HEK293 (cell line): ENCODE data around the gene GALNT6.

Experiments
- GLI4 ChIP-seq: fragments of 450-650 bp; formaldehyde crosslinking; IDR thresholded peaks from 2 replicates; pipeline ENCODE4 v1.5.1; 2016; ENCODE audit warnings: missing biosample characterization, missing genetic modification characterization
- IKZF3 ChIP-seq: fragments of 450-650 bp; IDR thresholded peaks from 2 replicates; pipeline ENCODE4 v1.5.0; 2018; ENCODE audit warnings: missing biosample characterization, mild to moderate bottlenecking, missing genetic modification characterization, moderate library complexity
- SCRT2 ChIP-seq: fragments of 450-650 bp; formaldehyde crosslinking; IDR thresholded peaks from 2 replicates; pipeline ENCODE4 v1.5.1; 2016; ENCODE audit warnings: missing biosample characterization, missing genetic modification characterization
- SP2 ChIP-seq: fragments of 450-650 bp; formaldehyde crosslinking; IDR thresholded peaks from 2 replicates; pipeline ENCODE4 v1.5.1; 2016; ENCODE audit warnings: missing biosample characterization, missing genetic modification characterization
- ZNF324 ChIP-seq: fragments of 450-650 bp; formaldehyde crosslinking; IDR thresholded peaks from 2 replicates; pipeline ENCODE4 v1.5.1; 2016; ENCODE audit warnings: missing biosample characterization, missing genetic modification characterization
- ZNF660 ChIP-seq: fragments of 450-650 bp; IDR thresholded peaks from 2 replicates; pipeline ENCODE4 v1.5.1; 2018; ENCODE audit warnings: missing biosample characterization, mild to moderate bottlenecking, missing genetic modification characterization
- ZNF670 ChIP-seq: fragments of 450-650 bp; formaldehyde crosslinking; IDR thresholded peaks from 2 replicates; pipeline ENCODE4 v1.5.1; 2016; ENCODE audit warnings: missing biosample characterization, missing genetic modification characterization, low read depth
- ZNF785 ChIP-seq: fragments of 450-650 bp; formaldehyde crosslinking; IDR thresholded peaks from 2 replicates; pipeline ENCODE4 v1.5.1; 2016; ENCODE audit warnings: missing biosample characterization, missing genetic modification characterization
- TF ChIP-seq, protein P1 (sequence below): fragments of 450-650 bp; formaldehyde crosslinking; IDR thresholded peaks from 2 replicates; pipeline ENCODE4 v1.5.1; 2016; ENCODE audit warnings: missing biosample characterization, missing genetic modification characterization
- TF ChIP-seq, protein P2 (sequence below): fragments of 450-650 bp; formaldehyde crosslinking; IDR thresholded peaks from 2 replicates; pipeline ENCODE4 v1.5.1; 2016; ENCODE audit warnings: missing biosample characterization, missing genetic modification characterization

DNA sequence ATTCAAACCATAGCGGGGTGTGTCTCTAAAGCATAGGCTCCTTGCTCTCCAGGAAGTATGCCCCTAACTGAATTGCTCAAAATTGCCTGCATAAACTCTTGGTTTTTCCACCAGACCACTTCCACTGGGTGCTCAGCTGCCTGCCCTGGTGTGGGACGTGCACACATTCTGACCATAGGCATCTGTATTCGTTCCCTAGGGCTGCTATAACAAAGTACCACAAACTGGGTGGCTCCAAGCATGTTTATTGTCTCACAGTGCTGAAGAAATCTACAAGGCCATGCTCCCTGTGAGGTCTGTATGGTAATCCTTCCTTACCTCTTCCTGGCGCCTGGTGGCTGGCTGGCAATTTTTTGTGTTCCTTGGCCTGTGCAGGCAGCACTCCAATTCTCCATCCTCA is 16.4 kb upstream of the GALNT6 start:
- TF ChIP-seq SP2 (tag by site-specific recombination) (no peak), ZNF785 (tag by site-specific recombination) (no peak), ZNF670 (tag by site-specific recombination) (no peak), IKZF3 (tag by site-specific recombination) (no peak), ZNF324 (tag by site-specific recombination) (no peak), ZNF660 (tag by site-specific recombination) (no peak), GLI4 (tag by site-specific recombination) (no peak), SCRT2 (tag by site-specific recombination) (no peak)
- TF ChIP-seq, protein P1, sequence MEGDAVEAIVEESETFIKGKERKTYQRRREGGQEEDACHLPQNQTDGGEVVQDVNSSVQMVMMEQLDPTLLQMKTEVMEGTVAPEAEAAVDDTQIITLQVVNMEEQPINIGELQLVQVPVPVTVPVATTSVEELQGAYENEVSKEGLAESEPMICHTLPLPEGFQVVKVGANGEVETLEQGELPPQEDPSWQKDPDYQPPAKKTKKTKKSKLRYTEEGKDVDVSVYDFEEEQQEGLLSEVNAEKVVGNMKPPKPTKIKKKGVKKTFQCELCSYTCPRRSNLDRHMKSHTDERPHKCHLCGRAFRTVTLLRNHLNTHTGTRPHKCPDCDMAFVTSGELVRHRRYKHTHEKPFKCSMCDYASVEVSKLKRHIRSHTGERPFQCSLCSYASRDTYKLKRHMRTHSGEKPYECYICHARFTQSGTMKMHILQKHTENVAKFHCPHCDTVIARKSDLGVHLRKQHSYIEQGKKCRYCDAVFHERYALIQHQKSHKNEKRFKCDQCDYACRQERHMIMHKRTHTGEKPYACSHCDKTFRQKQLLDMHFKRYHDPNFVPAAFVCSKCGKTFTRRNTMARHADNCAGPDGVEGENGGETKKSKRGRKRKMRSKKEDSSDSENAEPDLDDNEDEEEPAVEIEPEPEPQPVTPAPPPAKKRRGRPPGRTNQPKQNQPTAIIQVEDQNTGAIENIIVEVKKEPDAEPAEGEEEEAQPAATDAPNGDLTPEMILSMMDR (tag by site-specific recombination), result no peak
- TF ChIP-seq, protein P2, sequence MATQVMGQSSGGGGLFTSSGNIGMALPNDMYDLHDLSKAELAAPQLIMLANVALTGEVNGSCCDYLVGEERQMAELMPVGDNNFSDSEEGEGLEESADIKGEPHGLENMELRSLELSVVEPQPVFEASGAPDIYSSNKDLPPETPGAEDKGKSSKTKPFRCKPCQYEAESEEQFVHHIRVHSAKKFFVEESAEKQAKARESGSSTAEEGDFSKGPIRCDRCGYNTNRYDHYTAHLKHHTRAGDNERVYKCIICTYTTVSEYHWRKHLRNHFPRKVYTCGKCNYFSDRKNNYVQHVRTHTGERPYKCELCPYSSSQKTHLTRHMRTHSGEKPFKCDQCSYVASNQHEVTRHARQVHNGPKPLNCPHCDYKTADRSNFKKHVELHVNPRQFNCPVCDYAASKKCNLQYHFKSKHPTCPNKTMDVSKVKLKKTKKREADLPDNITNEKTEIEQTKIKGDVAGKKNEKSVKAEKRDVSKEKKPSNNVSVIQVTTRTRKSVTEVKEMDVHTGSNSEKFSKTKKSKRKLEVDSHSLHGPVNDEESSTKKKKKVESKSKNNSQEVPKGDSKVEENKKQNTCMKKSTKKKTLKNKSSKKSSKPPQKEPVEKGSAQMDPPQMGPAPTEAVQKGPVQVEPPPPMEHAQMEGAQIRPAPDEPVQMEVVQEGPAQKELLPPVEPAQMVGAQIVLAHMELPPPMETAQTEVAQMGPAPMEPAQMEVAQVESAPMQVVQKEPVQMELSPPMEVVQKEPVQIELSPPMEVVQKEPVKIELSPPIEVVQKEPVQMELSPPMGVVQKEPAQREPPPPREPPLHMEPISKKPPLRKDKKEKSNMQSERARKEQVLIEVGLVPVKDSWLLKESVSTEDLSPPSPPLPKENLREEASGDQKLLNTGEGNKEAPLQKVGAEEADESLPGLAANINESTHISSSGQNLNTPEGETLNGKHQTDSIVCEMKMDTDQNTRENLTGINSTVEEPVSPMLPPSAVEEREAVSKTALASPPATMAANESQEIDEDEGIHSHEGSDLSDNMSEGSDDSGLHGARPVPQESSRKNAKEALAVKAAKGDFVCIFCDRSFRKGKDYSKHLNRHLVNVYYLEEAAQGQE, result no peak
